ENCODE measurements around the gene ZNF283. TPM values are rescaled to one million over a fixed set of nuclear protein-coding genes. Genes with fewer than 3 reads are reported as not detected.

Gene ZNF283
- total and polyA plus RNA-seq, 9 of the 15 experiments (the other 6 are each of a cell fraction or from before 2014, with no cell fraction given), result 6.0 to 19.5 (median 9.8) TPM

GRCh38 chr19:43842007-43842406 is 14.9 kb downstream of the ZNF283 start (continued):
- TF ChIP-seq ATF6 (CRISPR knock-in tag; IDR thresholded peaks at IDR 0.05), result no peak
- TF ChIP-seq TRIM28 (IDR thresholded peaks at IDR 0.05), result peak; percentile 85
- TF ChIP-seq PTTG1 (tag; IDR thresholded peaks at IDR 0.05; ENCODE audit: low read depth), result no peak
- no peak for TF ChIP-seq ZBTB12 (CRISPR knock-in tag; IDR thresholded peaks at IDR 0.05)

GRCh38 chr19:43847246-43847645 is 20.1 kb downstream of the ZNF283 start:
- DNase-seq (ENCODE audit: extremely low read depth in 1 of 4, low spot score in 3 of 4) (no peak), FAIRE-seq (no peak), ATAC-seq (no peak)
- 75% methylated on average over 1 of the region's 1 CpG for WGBS (ENCODE audit: insufficient coverage, low coverage, missing lambda C conversion rate)
- no TSS peak for BruUV-seq (replicated peaks)
- Histone ChIP-seq H3K79me2 (ENCODE audit: control insufficient read depth, insufficient read depth, low read length) (no peaks in the 10 kb centered on the region), H3K4me1 (replicated peaks in 1 of 2; ENCODE audit: control insufficient read depth in 2 of 2, insufficient read depth in 2 of 2, low read length in 2 of 2) (no peaks in the 10 kb centered on the region), H3K4me3 (no peak overlapping the region), H3K4me2 (ENCODE audit: insufficient read depth, low read length) (no peak overlapping the region), H3K27ac (ENCODE audit: extremely low read depth, low read depth, low read length) (no peak overlapping the region), H3K27me3 (ENCODE audit: control insufficient read depth in 2 of 2, insufficient read depth in 2 of 2, low read length in 2 of 2) (no peaks in the 10 kb centered on the region), H3K36me3 (ENCODE audit: control insufficient read depth, insufficient read depth, low read length) (peaks cover 28% of the 10 kb centered on the region), H2AFZ (ENCODE audit: low read depth, low read length) (no peak overlapping the region), H3K9me3 (replicated peaks; ENCODE audit: control insufficient read depth, insufficient read depth, low read depth, low read length) (peaks cover 13% of the 10 kb centered on the region), H3K9me1 (ENCODE audit: control insufficient read depth, insufficient read depth, low read length) (no peaks in the 10 kb centered on the region), H3K9ac (ENCODE audit: insufficient read depth in 1 of 2, low read depth in 2 of 2, low read length in 2 of 2) (no peak overlapping the region), H4K20me1 (replicated peaks; ENCODE audit: control insufficient read depth, insufficient read depth, low read length) (no peaks in the 10 kb centered on the region)
- CTCF ChIA-PET (ENCODE audit: low intra/inter-chr PET ratio), result no interaction called here
- in situ Hi-C loops (cut with MboI), result no loop called here
- intact Hi-C loops (cut with micrococcal nuclease), result no loop called here
- POLR2A ChIA-PET, result no interaction called here
- TF ChIP-seq ZNF707 (CRISPR knock-in tag; conservative IDR thresholded peaks at IDR 0.05) (no peak), HDAC2 (IDR thresholded peaks at IDR 0.05) (no peak), THRA (IDR thresholded peaks at IDR 0.05) (no peak), STAT5A (IDR thresholded peaks at IDR 0.05; ENCODE audit: borderline replicate concordance, low read length) (no peak), CREBBP (IDR thresholded peaks at IDR 0.05; ENCODE audit: low read depth, low read length) (no peak), ZNF79 (CRISPR knock-in tag; IDR thresholded peaks at IDR 0.05; ENCODE audit: low read depth) (no peak), DPF2 (IDR thresholded peaks at IDR 0.05) (no peak), ARID3B (CRISPR knock-in tag; IDR thresholded peaks at IDR 0.05; ENCODE audit: borderline replicate concordance) (no peak), MYC (IDR thresholded peaks at IDR 0.05; ENCODE audit: low read depth, low read length) (no peak), MYC (CRISPR knock-in tag; IDR thresholded peaks at IDR 0.05; ENCODE audit: borderline replicate concordance, low read depth) (no peak), ZNF274 (IDR thresholded peaks at IDR 0.05; ENCODE audit: borderline replicate concordance, low read depth, low read length) (peak; percentile 97), RAD21 (CRISPR knock-in tag; conservative IDR thresholded peaks at IDR 0.05 in 1 of 2, IDR thresholded peaks at IDR 0.05 in 1 of 2) (no peak)

All from K562 (cell line).